HG02642 (cell line): ENCODE results near the gene ADAD2.

Source experiments
- ATAC-seq: cut with Tn5 transposase; IDR thresholded peaks from one replicate; pipeline ENCODE4 v1.9.1; 2021; ENCODE audit warnings: mild to moderate bottlenecking; ENCODE audit not compliant: unreplicated experiment, poor library complexity

The ADAD2 gene

GRCh38 chr16:84220851-84221250, 29.9 kb downstream of the ADAD2 start:
- no peak for ATAC-seq

- no peak for ATAC-seq
Observed at GRCh38 chr16:84223456-84223855, 32.5 kb downstream of the ADAD2 start.

GRCh38 chr16:84224554-84224953, 33.6 kb downstream of the ADAD2 start:
- no peak for ATAC-seq

- ATAC-seq, result no peak
Observed at GRCh38 chr16:84225126-84225525, 34.2 kb downstream of the ADAD2 start.

- ATAC-seq, result no peak
Observed at GRCh38 chr16:84225571-84225970, 34.6 kb downstream of the ADAD2 start.

GRCh38 chr16:84226026-84226425, 35.1 kb downstream of the ADAD2 start:
- ATAC-seq, result no peak

GRCh38 chr16:84227548-84227947, 36.6 kb downstream of the ADAD2 start:
- ATAC-seq, result no peak

- no peak for ATAC-seq
Observed at GRCh38 chr16:84228256-84228838, 37.4 kb downstream of the ADAD2 start.

GRCh38 chr16:84229471-84229870, 38.5 kb downstream of the ADAD2 start:
- no peak for ATAC-seq

GRCh38 chr16:84232060-84232459, 41.1 kb downstream of the ADAD2 start:
- no peak for ATAC-seq

GRCh38 chr16:84232969-84233368, 42.0 kb downstream of the ADAD2 start:
- no peak for ATAC-seq

GRCh38 chr16:84233748-84234147, 42.8 kb downstream of the ADAD2 start:
- no peak for ATAC-seq

- ATAC-seq, result no peak
Observed at GRCh38 chr16:84234321-84235241, 43.6 kb downstream of the ADAD2 start.

- no peak for ATAC-seq
Observed at GRCh38 chr16:84236671-84237070, 45.7 kb downstream of the ADAD2 start.

- ATAC-seq, result no peak
Observed at GRCh38 chr16:84237994-84238750, 47.2 kb downstream of the ADAD2 start.

- no peak for ATAC-seq
Observed at GRCh38 chr16:84239141-84239769, 48.3 kb downstream of the ADAD2 start.

- no peak for ATAC-seq
Observed at GRCh38 chr16:84239909-84240308, 49.0 kb downstream of the ADAD2 start, which contains the start of gene KCNG4. Gene KCNG4, minus strand, starts transcription at chr16:84240012. Its CDS starts 2,527 bp downstream, at chr16:84237485.

- no peak for ATAC-seq
Observed at GRCh38 chr16:84240455-84240854, 49.5 kb downstream of the ADAD2 start.

- ATAC-seq, result no peak
Observed at GRCh38 chr16:84241778-84242177, 50.8 kb downstream of the ADAD2 start.

GRCh38 chr16:84242839-84243238, 51.9 kb downstream of the ADAD2 start:
- ATAC-seq, result no peak
